Measurements from ENCODE around the gene GGT6. TPM values are rescaled to one million over a fixed set of nuclear protein-coding genes. Genes with fewer than 3 reads are reported as not detected.

Gene GGT6
- total RNA-seq, 2 experiments from 2014 or later, result not detected

- H3K4me1 Mint-ChIP-seq (ENCODE audit: low read depth), result peaks cover 22% of the 10 kb centered on the region
- H3K4me3 Mint-ChIP-seq, result no peak overlapping the region
- Histone ChIP-seq H3K9me3 (ENCODE audit: control insufficient read depth in 1 of 2, insufficient read depth in 1 of 2, low read length in 2 of 2) (no peaks in the 10 kb centered on the region), H3K4me3 (ENCODE audit: low read length) (no peak overlapping the region), H3K36me3 (ENCODE audit: insufficient read depth, low read length) (no peaks in the 10 kb centered on the region), H3K4me1 (ENCODE audit: insufficient read depth, low read length) (peaks cover 15% of the 10 kb centered on the region), H3K27ac (ENCODE audit: low read depth in 1 of 2, low read length in 2 of 2) (no peak overlapping the region), H3K27me3 (ENCODE audit: control insufficient read depth in 1 of 2, insufficient read depth in 2 of 2, low read length in 2 of 2) (no peaks in the 10 kb centered on the region)
- TF ChIP-seq, protein P1, sequence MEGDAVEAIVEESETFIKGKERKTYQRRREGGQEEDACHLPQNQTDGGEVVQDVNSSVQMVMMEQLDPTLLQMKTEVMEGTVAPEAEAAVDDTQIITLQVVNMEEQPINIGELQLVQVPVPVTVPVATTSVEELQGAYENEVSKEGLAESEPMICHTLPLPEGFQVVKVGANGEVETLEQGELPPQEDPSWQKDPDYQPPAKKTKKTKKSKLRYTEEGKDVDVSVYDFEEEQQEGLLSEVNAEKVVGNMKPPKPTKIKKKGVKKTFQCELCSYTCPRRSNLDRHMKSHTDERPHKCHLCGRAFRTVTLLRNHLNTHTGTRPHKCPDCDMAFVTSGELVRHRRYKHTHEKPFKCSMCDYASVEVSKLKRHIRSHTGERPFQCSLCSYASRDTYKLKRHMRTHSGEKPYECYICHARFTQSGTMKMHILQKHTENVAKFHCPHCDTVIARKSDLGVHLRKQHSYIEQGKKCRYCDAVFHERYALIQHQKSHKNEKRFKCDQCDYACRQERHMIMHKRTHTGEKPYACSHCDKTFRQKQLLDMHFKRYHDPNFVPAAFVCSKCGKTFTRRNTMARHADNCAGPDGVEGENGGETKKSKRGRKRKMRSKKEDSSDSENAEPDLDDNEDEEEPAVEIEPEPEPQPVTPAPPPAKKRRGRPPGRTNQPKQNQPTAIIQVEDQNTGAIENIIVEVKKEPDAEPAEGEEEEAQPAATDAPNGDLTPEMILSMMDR (IDR thresholded peaks at IDR 0.05), result no peak
- H3K36me3 Mint-ChIP-seq (ENCODE audit: low read depth), result no peaks in the 10 kb centered on the region
- no peak overlapping the region for H3K27ac Mint-ChIP-seq
- no peaks in the 10 kb centered on the region for H3K9me3 Mint-ChIP-seq
- H3K27me3 Mint-ChIP-seq, result no peaks in the 10 kb centered on the region
- DNase-seq, result no peak
- intact Hi-C loops (cut with DNase I, micrococcal nuclease), result loop anchor here in 1 of 2 experiments (5.0 kb wide), 2 partner anchors 318 to 333 kb away; partner anchors contain the start of gene CHRNE
- POLR2A ChIA-PET, result interaction anchor here (0.8 kb wide), 1 partner anchor 14 kb away, joined by 4 read pairs; the partner anchor contains the start of gene MYBBP1A
- ATAC-seq (ENCODE audit: poor library complexity), result no peak
- CTCF ChIA-PET, result no interaction called here
Measured at GRCh38 chr17:4569591-4569990, 9.2 kb upstream of the GGT6 start.

GRCh38 chr17:4566785-4567184 lies 6.4 kb upstream of the GGT6 start:
- Histone ChIP-seq H3K4me1 (ENCODE audit: insufficient read depth, low read length) (peaks cover 18% of the 10 kb centered on the region), H3K4me3 (ENCODE audit: low read length) (no peak overlapping the region), H3K27ac (ENCODE audit: low read depth in 1 of 2, low read length in 2 of 2) (no peak overlapping the region), H3K36me3 (ENCODE audit: insufficient read depth, low read length) (no peaks in the 10 kb centered on the region), H3K27me3 (ENCODE audit: control insufficient read depth in 1 of 2, insufficient read depth in 2 of 2, low read length in 2 of 2) (no peaks in the 10 kb centered on the region), H3K9me3 (ENCODE audit: control insufficient read depth in 1 of 2, insufficient read depth in 1 of 2, low read length in 2 of 2) (no peaks in the 10 kb centered on the region)
- ChIA-PET POLR2A (interaction anchor here (1.5 to 2.1 kb wide), 2 partner anchors 11 to 137 kb away, joined by 3 to 7 read pairs; partner anchors contain the start of genes MYBBP1A and PELP1), CTCF (interaction anchor here (0.7 to 2.1 kb wide), 7 partner anchors 10 to 864 kb away, joined by 3 to 7 read pairs (median 4); partner anchors contain the start of gene MYBBP1A)
- TF ChIP-seq, protein P1 (IDR thresholded peaks at IDR 0.05), result peak; percentile 65
- Mint-ChIP-seq H3K4me3 (no peak overlapping the region), H3K4me1 (ENCODE audit: low read depth) (peaks cover 24% of the 10 kb centered on the region), H3K27ac (no peak overlapping the region), H3K9me3 (no peaks in the 10 kb centered on the region), H3K27me3 (no peaks in the 10 kb centered on the region), H3K36me3 (ENCODE audit: low read depth) (no peaks in the 10 kb centered on the region)
- ATAC-seq (ENCODE audit: poor library complexity), result no peak
- intact Hi-C loops (cut with DNase I, micrococcal nuclease), result loop anchor here (1.0 to 5.0 kb wide), 4 partner anchors 58 to 336 kb away; partner anchors contain the start of gene CHRNE (in 1 of the 2)
- peak in 8 of 14 experiments; percentile 17 to 66 (median 28) for DNase-seq

GRCh38 chr17:4565209-4566141 lies 5.1 kb upstream of the GGT6 start:
- Histone ChIP-seq H3K27me3 (ENCODE audit: control insufficient read depth in 1 of 2, insufficient read depth in 2 of 2, low read length in 2 of 2) (no peaks in the 10 kb centered on the region), H3K4me3 (ENCODE audit: low read length) (no peak overlapping the region), H3K27ac (ENCODE audit: low read depth in 1 of 2, low read length in 2 of 2) (no peak overlapping the region), H3K36me3 (ENCODE audit: insufficient read depth, low read length) (no peaks in the 10 kb centered on the region), H3K4me1 (ENCODE audit: insufficient read depth, low read length) (peaks cover 19% of the 10 kb centered on the region), H3K9me3 (ENCODE audit: control insufficient read depth in 1 of 2, insufficient read depth in 1 of 2, low read length in 2 of 2) (no peaks in the 10 kb centered on the region)
- intact Hi-C loops (cut with DNase I, micrococcal nuclease), result loop anchor here (1.0 to 5.0 kb wide), 6 partner anchors 59 to 337 kb away; partner anchors contain the start of gene CHRNE (in 1 of the 2)
- H3K4me1 Mint-ChIP-seq (ENCODE audit: low read depth), result peaks cover 31% of the 10 kb centered on the region
- ATAC-seq (ENCODE audit: poor library complexity) (peak; percentile 89), DNase-seq (peak in 12 of 14 experiments; percentile 14 to 81 (median 30))
- no peak overlapping the region for H3K27ac Mint-ChIP-seq
- H3K4me3 Mint-ChIP-seq, result peak overlapping the region; percentile 13
- CTCF ChIA-PET, result interaction anchor here (0.7 to 1.3 kb wide), 8 partner anchors 8 to 561 kb away, joined by 3 to 4 read pairs (median 3); partner anchors contain the start of genes ARRB2, CHRNE and MYBBP1A
- POLR2A ChIA-PET, result interaction anchor here (0.9 to 1.5 kb wide), 2 partner anchors 12 to 138 kb away, joined by 3 read pairs; partner anchors contain the start of gene PELP1
- no peaks in the 10 kb centered on the region for H3K27me3 Mint-ChIP-seq
- H3K36me3 Mint-ChIP-seq (ENCODE audit: low read depth), result no peaks in the 10 kb centered on the region
- H3K9me3 Mint-ChIP-seq, result no peaks in the 10 kb centered on the region
- TF ChIP-seq, protein P1 (IDR thresholded peaks at IDR 0.05), result peak; percentile 92

Data from CD4-positive, alpha-beta T cell (primary cell).